ENCODE data around the gene CDK3. TPM values are rescaled to one million over a fixed set of nuclear protein-coding genes. Genes with fewer than 3 reads are reported as not detected.

CDK3 gene
- total RNA-seq, 1 experiment from 2014 or later, result 3.5 TPM

DNA sequence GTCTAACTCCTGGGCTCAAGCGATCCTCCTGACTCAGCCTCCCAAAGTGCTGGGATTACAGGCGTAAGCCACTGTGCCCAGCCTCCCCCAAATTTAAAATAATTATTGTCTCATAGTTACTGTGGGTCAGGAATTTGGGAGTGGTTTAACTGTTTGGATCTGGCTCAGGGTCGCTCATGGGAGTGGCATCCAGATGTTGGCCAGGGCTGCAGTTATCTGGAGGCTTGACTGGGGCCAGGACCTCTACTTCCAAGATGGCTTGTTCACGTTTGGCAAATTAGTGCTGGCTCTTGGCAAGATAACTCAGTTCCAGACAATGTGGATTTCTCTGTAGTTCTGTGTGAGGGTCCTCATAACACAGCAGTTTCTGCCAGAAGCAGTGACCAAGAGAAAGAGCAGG is 13.6 kb upstream of the CDK3 start:
- DNase-seq (ENCODE audit: low read depth), result no peak

- no peak for DNase-seq (ENCODE audit: low read depth)
Observed at GRCh38 chr17:75991396-75991795, 9.3 kb upstream of the CDK3 start.

DNA sequence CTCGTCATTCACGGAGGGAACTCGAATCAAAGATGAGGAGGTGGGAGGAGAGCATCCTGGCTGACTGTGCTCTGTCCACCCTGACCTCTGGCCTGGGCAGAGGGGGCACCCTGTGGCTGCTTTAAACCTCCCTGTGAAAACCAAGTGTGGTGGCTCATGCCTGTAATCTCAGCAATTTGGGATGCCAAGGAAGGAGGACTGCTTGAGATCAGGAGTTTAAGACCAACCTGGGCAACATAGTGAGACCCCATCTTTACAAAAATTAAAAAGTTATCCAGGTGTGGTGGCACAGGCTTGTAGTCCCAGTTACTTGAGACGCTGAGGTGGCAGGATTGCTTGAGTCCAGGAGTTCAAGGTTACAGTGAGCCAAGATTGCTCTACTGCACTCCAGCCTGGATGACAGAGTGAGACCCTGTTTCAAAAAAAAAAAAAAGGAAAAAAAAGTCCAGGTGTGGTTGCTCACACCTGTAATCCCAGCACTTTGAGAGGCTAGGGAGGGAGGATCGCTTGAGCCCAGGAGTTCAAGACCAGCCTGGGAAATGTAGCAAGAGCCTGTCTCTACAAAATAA is 5.8 kb upstream of the CDK3 start:
- DNase-seq (ENCODE audit: low read depth), result no peak

DNA sequence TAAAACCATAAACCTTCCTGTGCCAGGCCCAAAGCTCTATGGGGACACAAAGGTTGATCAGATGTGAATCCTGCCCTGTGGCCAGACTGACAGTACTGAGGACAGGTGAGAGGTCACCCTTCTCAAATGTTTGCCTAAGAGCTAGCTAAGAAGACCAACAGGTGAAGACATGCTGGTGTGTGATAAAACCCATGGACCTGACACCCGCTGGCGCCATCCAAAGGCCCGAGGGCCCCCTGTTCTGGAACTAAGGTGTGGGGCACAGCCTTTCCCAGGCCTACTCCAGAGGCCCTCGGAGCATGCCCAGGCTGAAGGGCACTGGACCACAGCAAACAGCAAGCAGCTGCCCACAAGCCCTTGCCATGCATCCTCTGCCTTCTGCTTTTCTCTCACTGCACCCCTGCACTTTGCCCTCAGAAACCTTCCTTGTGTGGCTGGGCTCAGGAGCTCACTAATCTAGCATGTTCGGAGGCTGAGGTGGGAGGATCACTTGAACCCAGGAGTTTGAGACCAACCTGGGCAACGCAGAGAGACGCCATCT is 5.2 kb upstream of the CDK3 start:
- DNase-seq (ENCODE audit: low read depth), result no peak

DNA sequence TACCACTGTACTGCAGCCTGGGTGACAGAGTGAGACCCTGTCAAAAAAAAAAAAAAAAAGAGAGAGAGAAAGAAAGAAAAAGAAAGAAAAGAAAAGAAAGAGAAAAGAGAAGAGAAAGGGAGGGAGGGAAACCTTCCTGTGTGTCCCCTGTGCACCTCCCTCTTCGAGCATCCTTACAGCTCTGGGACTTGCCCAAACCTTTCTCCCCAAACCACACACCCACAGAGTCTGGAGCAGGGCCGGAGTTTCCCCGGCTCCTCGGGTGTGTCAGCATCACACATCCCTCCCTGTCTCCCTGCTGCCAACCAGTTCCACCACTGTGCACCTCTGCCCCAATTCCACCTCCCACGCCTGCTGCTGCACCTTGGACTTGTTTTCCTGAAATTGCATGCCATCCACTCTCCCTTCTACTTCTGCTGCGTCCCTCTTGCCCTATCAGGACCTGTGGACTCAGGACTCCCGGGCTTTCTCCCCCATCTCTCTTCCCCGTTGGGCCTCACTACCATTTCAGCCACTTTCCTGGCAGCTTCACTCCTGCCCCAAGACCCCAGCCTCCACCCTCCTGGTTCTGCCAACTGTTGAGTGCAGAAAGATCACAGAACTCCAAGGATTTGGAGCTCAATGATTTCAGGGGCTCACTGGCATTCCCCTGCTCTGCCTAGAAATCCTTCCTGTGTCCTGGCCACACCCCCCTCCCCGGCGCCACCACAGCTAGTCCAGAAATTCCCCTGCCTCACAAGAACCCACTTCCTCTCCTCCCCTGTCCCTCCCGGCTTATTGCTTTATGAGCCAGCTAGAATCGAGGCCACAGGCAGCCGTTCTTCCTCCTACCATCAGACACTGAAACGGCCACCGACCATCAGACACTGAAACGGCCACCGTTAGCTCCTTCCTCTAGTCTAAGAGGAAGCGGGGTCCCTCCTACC is 3.7 kb upstream of the CDK3 start:
- DNase-seq (ENCODE audit: low read depth), result peak; percentile 85

DNA sequence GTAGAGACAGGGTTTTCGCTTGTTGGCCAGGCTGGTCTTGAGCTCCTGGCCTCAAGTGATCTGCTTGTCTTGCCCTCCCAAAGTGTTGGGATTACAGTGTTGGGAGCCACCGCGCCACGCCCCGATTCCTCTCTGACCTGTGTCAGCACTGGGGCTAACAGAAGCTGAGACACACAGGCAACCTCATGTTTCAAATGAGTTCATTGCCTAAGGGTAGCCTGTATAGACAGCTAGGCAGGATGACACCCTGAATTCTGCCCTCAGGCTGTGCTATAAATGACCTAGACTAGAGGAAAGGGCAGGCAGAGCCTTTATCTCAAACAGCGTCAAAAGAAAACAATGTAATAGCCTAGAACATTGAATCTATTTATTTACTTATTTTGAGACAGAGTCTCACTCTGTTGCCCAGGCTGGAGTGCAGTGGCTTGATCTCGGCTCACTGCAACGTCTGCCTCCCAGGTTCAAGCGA is 2.3 kb upstream of the CDK3 start:
- no peak for DNase-seq (ENCODE audit: low read depth)

DNA sequence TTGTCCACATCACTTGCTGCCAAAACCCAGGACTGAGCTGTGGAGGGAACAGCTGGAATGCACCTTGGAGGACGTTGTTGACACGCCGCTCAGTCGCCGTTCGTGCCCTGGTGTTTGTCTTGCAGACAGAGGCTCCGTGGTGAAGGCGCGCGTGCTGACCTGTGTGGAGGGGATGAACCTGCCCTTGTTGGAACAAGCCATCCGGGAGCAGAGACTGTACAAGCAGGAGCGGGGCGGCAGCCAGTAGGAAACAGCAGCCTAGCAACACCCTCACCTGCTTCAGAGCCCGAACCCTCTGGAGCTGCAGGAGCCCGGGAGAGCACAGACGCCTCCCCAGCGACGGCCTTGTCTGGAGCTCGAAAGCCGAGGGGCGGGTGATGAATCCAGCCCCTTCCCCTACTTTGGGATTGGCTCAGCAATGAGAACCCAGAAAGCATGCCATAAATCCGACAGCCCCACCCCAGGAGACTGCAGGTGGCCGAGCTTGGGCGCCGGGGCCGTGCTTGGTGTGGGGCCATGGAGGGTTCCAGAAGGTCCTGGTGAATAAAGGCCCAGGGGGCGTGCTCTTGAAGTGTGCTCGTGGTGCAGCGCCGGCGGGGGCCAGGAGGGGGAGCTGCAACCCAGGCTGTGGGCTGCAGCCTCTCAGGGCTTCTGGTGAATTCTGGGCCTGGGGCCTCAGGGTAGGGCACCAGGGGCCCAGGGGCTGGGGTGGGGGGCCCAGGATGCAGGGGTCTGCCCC is 470 bp upstream of the CDK3 start:
- no peak for DNase-seq (ENCODE audit: low read depth)

DNA sequence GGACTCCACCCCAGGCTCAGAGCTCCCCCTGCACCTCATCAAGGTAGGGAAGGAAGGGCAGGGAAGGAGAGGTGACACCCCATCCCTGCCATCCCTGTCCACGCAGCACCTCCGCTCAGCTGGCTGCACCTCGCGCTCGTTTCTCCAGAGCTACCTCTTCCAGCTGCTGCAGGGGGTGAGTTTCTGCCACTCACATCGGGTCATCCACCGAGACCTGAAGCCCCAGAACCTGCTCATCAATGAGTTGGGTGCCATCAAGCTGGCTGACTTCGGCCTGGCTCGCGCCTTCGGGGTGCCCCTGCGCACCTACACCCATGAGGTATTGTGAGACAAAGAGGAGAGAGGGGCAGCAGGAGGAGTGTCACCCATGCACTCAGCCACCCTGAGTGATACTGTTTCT is 1.4 kb downstream of the CDK3 start:
- no peak for DNase-seq (ENCODE audit: low read depth)

DNA sequence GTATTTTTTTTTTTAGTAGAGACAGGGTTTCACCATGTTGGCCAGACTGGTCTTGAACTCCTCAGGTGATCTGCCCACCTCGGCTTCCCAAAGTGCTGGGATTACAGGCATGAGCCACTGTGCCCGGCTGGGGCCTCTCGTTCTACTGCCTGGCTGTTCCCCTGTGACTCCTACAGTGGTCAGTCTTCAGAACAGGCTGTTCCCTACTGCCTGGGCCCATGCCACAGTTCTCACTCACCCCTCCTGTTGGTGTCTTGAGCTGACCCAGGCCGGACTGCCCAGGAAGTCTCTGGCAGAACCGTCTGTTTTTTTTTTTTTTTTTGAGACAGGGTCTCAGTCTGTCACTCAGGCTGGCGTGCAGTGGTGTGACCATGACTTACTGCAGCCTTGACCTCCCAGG is 3.3 kb downstream of the CDK3 start:
- no peak for DNase-seq (ENCODE audit: low read depth)

DNA sequence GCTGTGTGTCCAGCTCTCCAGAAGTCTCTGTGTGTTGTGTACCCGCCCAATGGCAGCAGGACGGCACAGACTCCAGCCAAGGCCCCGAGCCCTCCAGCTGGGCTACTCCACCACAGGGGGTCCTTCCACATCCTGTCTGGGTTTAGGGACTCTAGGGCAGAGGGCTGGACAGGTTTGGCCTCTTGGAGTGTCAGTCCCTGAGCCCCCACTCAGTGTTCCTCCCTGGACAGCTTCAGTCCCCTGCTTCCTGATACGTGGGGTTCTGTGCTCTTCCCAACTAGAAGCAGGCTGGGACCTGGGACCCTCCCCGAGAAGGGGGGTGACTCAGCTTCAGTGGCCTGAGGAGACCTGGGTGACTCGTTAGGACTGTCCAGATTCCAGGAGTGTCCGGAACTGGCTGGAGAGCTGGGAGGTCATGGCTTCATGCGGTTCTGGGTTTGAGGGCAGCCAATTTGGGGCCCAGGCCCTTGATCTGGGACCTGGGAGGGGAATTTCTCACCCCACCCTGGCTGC is 4.2 kb downstream of the CDK3 start:
- DNase-seq (ENCODE audit: low read depth), result no peak

- peak; percentile 60 for DNase-seq (ENCODE audit: low read depth)
Observed at GRCh38 chr17:76005263-76006149, 4.9 kb downstream of the CDK3 start.

DNA sequence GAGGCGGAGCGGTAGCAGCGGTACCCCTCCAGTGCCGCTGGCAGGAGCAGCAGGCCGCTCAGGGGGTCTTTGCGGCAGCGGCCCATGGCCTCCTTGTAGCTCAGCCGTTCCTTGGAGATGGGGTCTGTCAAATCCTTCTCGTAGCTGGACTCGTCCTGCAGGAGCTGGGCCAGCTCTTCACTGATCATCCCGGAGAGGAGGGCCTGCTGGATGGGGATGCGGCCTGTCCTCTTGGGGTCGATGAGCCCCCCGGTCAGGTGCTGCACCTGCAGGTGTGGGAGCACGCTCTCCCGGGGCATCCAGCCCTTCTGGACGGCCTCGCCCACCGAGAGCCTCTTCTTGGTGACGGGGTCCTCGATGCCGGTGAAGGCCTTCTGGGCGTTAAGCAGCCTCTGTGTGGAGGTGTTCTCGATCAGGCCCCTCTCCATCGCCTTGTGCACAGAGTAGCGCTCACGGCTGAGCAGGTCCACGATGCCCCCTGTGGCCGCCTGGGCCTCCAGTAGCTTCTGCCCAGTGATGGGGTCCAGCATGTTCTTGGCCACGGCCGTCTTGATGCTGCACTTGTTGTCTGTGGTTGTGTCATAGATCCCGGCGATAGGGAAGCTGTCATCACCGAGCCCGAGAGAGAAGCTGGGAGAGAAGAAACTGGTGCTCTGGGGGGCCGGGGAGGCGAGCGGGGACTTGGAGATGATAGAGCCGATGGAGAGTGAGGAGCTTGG is 6.6 kb downstream of the CDK3 start:
- DNase-seq (ENCODE audit: low read depth), result no peak

DNA sequence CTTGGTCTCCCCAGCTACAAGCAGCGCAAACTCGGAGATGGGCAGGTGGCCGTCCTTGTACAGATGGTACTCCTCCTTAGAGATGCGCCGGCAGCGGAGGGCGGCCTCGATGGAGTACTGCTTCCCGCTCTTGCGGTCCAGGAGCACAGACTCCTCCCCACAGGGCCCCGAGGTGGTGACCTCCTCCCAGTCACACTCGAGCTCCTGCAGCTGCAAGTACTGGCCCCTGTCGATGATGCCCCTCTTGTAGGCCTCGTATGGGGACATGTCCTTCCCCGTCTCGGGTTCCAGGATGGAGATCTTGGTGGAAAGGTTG is 7.2 kb downstream of the CDK3 start:
- no peak for DNase-seq (ENCODE audit: low read depth)

- no peak for DNase-seq (ENCODE audit: low read depth)
Observed at GRCh38 chr17:76008208-76008607, 7.6 kb downstream of the CDK3 start.

- DNase-seq (ENCODE audit: low read depth), result no peak
Observed at GRCh38 chr17:76008630-76009425, 8.2 kb downstream of the CDK3 start.

GRCh38 chr17:76009447-76009846 is 8.8 kb downstream of the CDK3 start:
- DNase-seq (ENCODE audit: low read depth), result no peak

- no peak for DNase-seq (ENCODE audit: low read depth)
Observed at GRCh38 chr17:76009969-76010661, 9.5 kb downstream of the CDK3 start.

DNA sequence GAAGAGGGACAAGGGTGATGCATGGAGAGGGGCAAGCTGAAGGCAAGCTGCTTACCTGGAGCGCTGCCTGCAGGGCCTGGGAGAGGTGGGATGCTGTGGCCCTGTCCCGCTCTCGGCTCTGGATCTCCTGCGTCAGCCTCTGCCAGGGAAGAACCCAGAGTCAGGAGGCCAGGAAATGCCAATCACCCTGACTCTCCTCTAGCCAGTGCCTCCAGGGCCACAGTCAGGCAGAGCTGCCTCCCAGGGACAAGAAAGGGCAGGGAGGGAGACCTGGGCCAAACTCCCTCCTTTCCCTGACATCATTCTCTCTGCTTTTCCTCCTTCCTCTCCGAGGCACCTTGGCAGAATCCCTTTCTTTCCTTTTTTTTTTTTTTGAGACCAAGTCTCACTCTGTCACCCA is 11.3 kb downstream of the CDK3 start:
- DNase-seq (ENCODE audit: low read depth), result no peak

Data from HT1080 (cell line).